Measurements from ENCODE around the gene EEIG1. TPM values are rescaled to one million over a fixed set of nuclear protein-coding genes. Genes with fewer than 3 reads are reported as not detected.

Gene EEIG1
- total RNA-seq, 1 experiment from 2014 or later: 17.5 TPM

- POLR2A ChIA-PET: interaction anchor here (0.6 to 6.0 kb wide), 3 partner anchors 21 to 251 kb away, joined by 3 to 43 read pairs (median 3); partner anchors contain the start of gene EEIG1
- Mint-ChIP-seq H3K27ac (ENCODE audit: low read depth, unreplicated experiment) (no peak overlapping the region), H3K4me1 (ENCODE audit: insufficient read depth, unreplicated experiment) (peaks cover 37% of the 10 kb centered on the region)
Observed at GRCh38 chr9:127958728-127959127, 22.1 kb downstream of the EEIG1 start.

DNA sequence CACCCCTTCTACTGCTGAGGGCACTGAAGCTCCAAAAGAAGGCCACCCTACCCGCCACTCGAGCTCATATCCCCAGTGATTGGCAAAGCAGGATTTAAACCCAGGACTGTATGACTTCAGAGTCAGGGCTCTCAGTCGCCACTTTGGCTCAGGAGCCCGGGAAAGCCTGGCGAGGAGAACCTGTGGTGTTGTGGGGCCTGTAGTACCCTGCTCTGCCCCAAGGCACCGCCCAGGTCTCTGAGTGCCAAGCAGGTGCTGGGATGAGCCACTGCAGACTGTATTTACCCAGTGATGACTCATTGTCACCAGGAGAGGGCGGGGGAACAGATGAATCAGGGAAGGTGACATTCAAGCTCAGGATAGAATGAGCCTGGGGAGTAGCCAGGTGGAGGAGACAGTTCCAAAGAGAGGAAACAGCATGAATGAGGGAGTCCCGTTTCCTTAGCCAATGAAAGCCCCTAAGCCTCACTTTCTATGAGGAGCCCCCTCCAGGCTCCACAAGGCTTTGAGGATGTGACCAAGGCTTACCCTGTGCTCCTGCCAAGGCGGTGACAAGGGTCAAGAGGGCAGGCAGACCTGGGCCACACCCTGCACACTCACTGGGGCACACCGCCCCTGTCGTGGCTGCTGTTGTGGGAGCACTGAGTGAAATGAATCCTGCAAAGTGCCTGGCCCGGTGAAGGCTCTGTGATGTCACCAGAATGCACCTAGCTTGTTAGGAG is 25.3 kb downstream of the EEIG1 start:
- no peak overlapping the region for H3K27ac Mint-ChIP-seq (ENCODE audit: low read depth, unreplicated experiment)
- CTCF ChIA-PET: interaction anchor here (0.5 to 9.2 kb wide), 14 partner anchors 9 to 186 kb away, joined by 3 to 90 read pairs (median 5); no protein-coding TSS in a partner anchor

More at GRCh38 chr9:127958728-127959127, 22.1 kb downstream of the EEIG1 start:
- Mint-ChIP-seq H3K9me3 (ENCODE audit: unreplicated experiment) (no peaks in the 10 kb centered on the region), H3K4me3 (ENCODE audit: unreplicated experiment) (no peak overlapping the region), H3K36me3 (ENCODE audit: insufficient read depth, unreplicated experiment) (peaks cover 12% of the 10 kb centered on the region), H3K27me3 (ENCODE audit: insufficient read depth, unreplicated experiment) (no peaks in the 10 kb centered on the region)
- BruUV-seq (replicated peaks): no TSS peak
- TF ChIP-seq, protein P1, sequence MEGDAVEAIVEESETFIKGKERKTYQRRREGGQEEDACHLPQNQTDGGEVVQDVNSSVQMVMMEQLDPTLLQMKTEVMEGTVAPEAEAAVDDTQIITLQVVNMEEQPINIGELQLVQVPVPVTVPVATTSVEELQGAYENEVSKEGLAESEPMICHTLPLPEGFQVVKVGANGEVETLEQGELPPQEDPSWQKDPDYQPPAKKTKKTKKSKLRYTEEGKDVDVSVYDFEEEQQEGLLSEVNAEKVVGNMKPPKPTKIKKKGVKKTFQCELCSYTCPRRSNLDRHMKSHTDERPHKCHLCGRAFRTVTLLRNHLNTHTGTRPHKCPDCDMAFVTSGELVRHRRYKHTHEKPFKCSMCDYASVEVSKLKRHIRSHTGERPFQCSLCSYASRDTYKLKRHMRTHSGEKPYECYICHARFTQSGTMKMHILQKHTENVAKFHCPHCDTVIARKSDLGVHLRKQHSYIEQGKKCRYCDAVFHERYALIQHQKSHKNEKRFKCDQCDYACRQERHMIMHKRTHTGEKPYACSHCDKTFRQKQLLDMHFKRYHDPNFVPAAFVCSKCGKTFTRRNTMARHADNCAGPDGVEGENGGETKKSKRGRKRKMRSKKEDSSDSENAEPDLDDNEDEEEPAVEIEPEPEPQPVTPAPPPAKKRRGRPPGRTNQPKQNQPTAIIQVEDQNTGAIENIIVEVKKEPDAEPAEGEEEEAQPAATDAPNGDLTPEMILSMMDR (IDR thresholded peaks at IDR 0.05; ENCODE audit: unreplicated experiment): no peak
- intact Hi-C loops (cut with micrococcal nuclease): no loop called here
- DNase-seq (ENCODE audit: unreplicated experiment): no peak
- CTCF ChIA-PET: interaction anchor here (0.9 to 9.2 kb wide), 3 partner anchors 15 to 106 kb away, joined by 3 to 90 read pairs (median 7); no protein-coding TSS in a partner anchor

GRCh38 chr9:127954831-127955293 is 25.9 kb downstream of the EEIG1 start:
- no TSS peak for BruUV-seq (replicated peaks)
- TF ChIP-seq, protein P1 (IDR thresholded peaks at IDR 0.05; ENCODE audit: unreplicated experiment): no peak
- DNase-seq (ENCODE audit: unreplicated experiment): no peak
- Mint-ChIP-seq H3K4me1 (ENCODE audit: insufficient read depth, unreplicated experiment) (peaks cover 18% of the 10 kb centered on the region), H3K27me3 (ENCODE audit: insufficient read depth, unreplicated experiment) (no peaks in the 10 kb centered on the region), H3K27ac (ENCODE audit: low read depth, unreplicated experiment) (no peak overlapping the region), H3K9me3 (ENCODE audit: unreplicated experiment) (no peaks in the 10 kb centered on the region), H3K4me3 (ENCODE audit: unreplicated experiment) (peak overlapping the region; percentile 29), H3K36me3 (ENCODE audit: insufficient read depth, unreplicated experiment) (no peaks in the 10 kb centered on the region)
- POLR2A ChIA-PET: interaction anchor here (0.6 to 6.0 kb wide), 6 partner anchors 10 to 994 kb away, joined by 3 to 43 read pairs (median 5); partner anchors contain the start of gene EEIG1
- intact Hi-C loops (cut with micrococcal nuclease): no loop called here
- CTCF ChIA-PET: interaction anchor here (0.6 to 9.2 kb wide), 11 partner anchors 9 to 186 kb away, joined by 3 to 90 read pairs (median 6); no protein-coding TSS in a partner anchor

More for the DNA sequence above, 25.3 kb downstream of the EEIG1 start:
- POLR2A ChIA-PET: interaction anchor here (0.6 to 6.0 kb wide), 7 partner anchors 10 to 993 kb away, joined by 3 to 43 read pairs (median 4); partner anchors contain the start of gene EEIG1
- Mint-ChIP-seq H3K27me3 (ENCODE audit: insufficient read depth, unreplicated experiment) (no peaks in the 10 kb centered on the region), H3K9me3 (ENCODE audit: unreplicated experiment) (no peaks in the 10 kb centered on the region), H3K4me1 (ENCODE audit: insufficient read depth, unreplicated experiment) (peaks cover 24% of the 10 kb centered on the region), H3K4me3 (ENCODE audit: unreplicated experiment) (peak overlapping the region; percentile 29), H3K36me3 (ENCODE audit: insufficient read depth, unreplicated experiment) (no peaks in the 10 kb centered on the region)
- peak; percentile 81 for DNase-seq (ENCODE audit: unreplicated experiment)
- intact Hi-C loops (cut with micrococcal nuclease): no loop called here
- TF ChIP-seq, protein P1 (IDR thresholded peaks at IDR 0.05; ENCODE audit: unreplicated experiment): peak; percentile 36
- BruUV-seq (replicated peaks): no TSS peak
